H1 (cell line): ENCODE results near the gene PDC. TPM values are rescaled to one million over a fixed set of nuclear protein-coding genes. Genes with fewer than 3 reads are reported as not detected.

Source experiments
- CTCF ChIA-PET: fragments of 300-600 bp; sonication (Branson Sonifier 250); formaldehyde crosslinking; loops from one replicate; lab custom pipeline; 2021; ENCODE audit not compliant: partially characterized antibody; lab: Charles Lee
- POLR2A ChIA-PET: fragments of 300-600 bp; sonication (Branson Sonifier 250); formaldehyde crosslinking; loops from one replicate; lab custom pipeline; 2021; ENCODE audit warnings: inconsistent platforms; ENCODE audit not compliant: partially characterized antibody; lab: Charles Lee
- DNase-seq, 2 experiments: peaks; one replicate each; pipeline versions ENCODE4 v3.0.0 to v3.0.0-alpha.2; 2010 to 2022; ENCODE audit warnings: low spot score in 2 of 2, low read depth in 1 of 2, mixed read lengths in 1 of 2
- FAIRE-seq: peaks from 2 replicates; lab custom pipeline; 2011; peaks lifted over from hg19 to GRCh38; lab: Jason Lieb, UNC
- H2AFZ ChIP-seq: 2 replicates; pipeline ENCODE4 v1.8.1; 2012; ENCODE audit warnings: low read length, inconsistent platforms
- H2AK5ac ChIP-seq: 2 replicates; pipeline ENCODE4 v1.6.1; 2013; ENCODE audit warnings: low read depth, low read length
- H2BK120ac ChIP-seq: replicated peaks from 2 replicates; pipeline ENCODE3; 2013; ENCODE audit warnings: low read depth, low read length, inconsistent platforms
- H2BK12ac ChIP-seq: 2 replicates; pipeline ENCODE4 v1.6.1; 2013; ENCODE audit warnings: low read depth, low read length
- H2BK15ac ChIP-seq: 2 replicates; pipeline ENCODE4 v1.6.1; 2013; ENCODE audit warnings: low read length
- H2BK20ac ChIP-seq: 2 replicates; pipeline ENCODE4 v1.6.1; 2013; ENCODE audit warnings: low read length
- H2BK5ac ChIP-seq: 2 replicates; pipeline ENCODE4 v1.6.1; 2013; ENCODE audit warnings: low read depth, low read length
- H3K14ac ChIP-seq: 2 replicates; pipeline ENCODE4 v1.6.1; 2013; ENCODE audit warnings: inconsistent platforms; ENCODE audit not compliant: insufficient read length
- H3K18ac ChIP-seq: 2 replicates; pipeline ENCODE4 v1.6.1; 2013; ENCODE audit warnings: low read length; ENCODE audit errors: extremely low read depth
- H3K23ac ChIP-seq: 2 replicates; pipeline ENCODE4 v1.6.1; 2013; ENCODE audit warnings: inconsistent platforms; ENCODE audit not compliant: insufficient read length
- H3K23me2 ChIP-seq: 2 replicates; pipeline ENCODE4 v1.6.1; 2013; ENCODE audit warnings: low read depth, low read length
- H3K27ac ChIP-seq: 2 replicates; pipeline ENCODE4 v1.6.1; 2011; ENCODE audit warnings: low read depth, low read length, inconsistent platforms
- H3K27me3 ChIP-seq, 4 experiments: replicated peaks in 1 of 4; 1 replicate in 1 of 4; 2 replicates in 3 of 4; pipeline versions ENCODE4 v1.6.1 to v1.8.1; 2011 to 2013; ENCODE audit warnings: low read length in 3 of 4, mild to moderate bottlenecking in 3 of 4, inconsistent platforms in 2 of 4, mixed read lengths in 2 of 4, moderate library complexity in 1 of 4; ENCODE audit not compliant: control insufficient read depth in 3 of 4, insufficient read depth in 3 of 4; ENCODE audit errors: extremely low read depth in 1 of 4
- H3K36me3 ChIP-seq, 4 experiments: 2 replicates each; pipeline versions ENCODE4 v1.6.1 to v1.8.1; 2011 to 2013; ENCODE audit warnings: mild to moderate bottlenecking in 4 of 4, low read length in 3 of 4, moderate library complexity in 2 of 4, control low read depth in 1 of 4, inconsistent platforms in 1 of 4; ENCODE audit not compliant: insufficient read depth in 4 of 4, control insufficient read depth in 2 of 4
- H3K4ac ChIP-seq: replicated peaks from 2 replicates; pipeline ENCODE3; 2013; ENCODE audit warnings: low read length, low read depth, mixed read lengths, inconsistent platforms; ENCODE audit not compliant: insufficient read length
- H3K4me1 ChIP-seq, 4 experiments: replicated peaks in 1 of 4; 1 replicate in 1 of 4; 2 replicates in 3 of 4; pipeline versions ENCODE4 v1.6.1 to v1.8.1; 2011 to 2013; ENCODE audit warnings: low read length in 3 of 4, inconsistent platforms in 2 of 4, mixed read lengths in 1 of 4; ENCODE audit not compliant: insufficient read depth in 4 of 4, control insufficient read depth in 3 of 4
- H3K4me2 ChIP-seq, 2 experiments: 2 replicates each; pipeline versions ENCODE4 v1.6.1 to v1.8.1; 2011 to 2013; ENCODE audit warnings: low read depth in 2 of 2, low read length in 2 of 2, control low read depth in 1 of 2, inconsistent platforms in 1 of 2, mild to moderate bottlenecking in 1 of 2; ENCODE audit not compliant: insufficient read depth in 1 of 2
- H3K4me3 ChIP-seq, 4 experiments: fragments of 200-600, 300-600 bp in 1 of 4; sonication (generic), shearing (Covaris generic), sonication (Bioruptor Twin) in 1 of 4; 2 replicates each; pipeline versions ENCODE4 v1.5.1 to v1.8.1; 2011 to 2016; ENCODE audit warnings: low read length in 4 of 4, low read depth in 3 of 4, control low read depth in 2 of 4, inconsistent platforms in 2 of 4, mild to moderate bottlenecking in 2 of 4, mixed read lengths in 1 of 4, moderate library complexity in 1 of 4; ENCODE audit not compliant: insufficient read depth in 2 of 4; ENCODE audit errors: extremely low read depth in 1 of 4
- H3K56ac ChIP-seq: replicated peaks from 2 replicates; pipeline ENCODE3; 2013; ENCODE audit warnings: low read depth, mild to moderate bottlenecking, mixed read lengths, low read length, inconsistent platforms; ENCODE audit not compliant: insufficient read length
- H3K79me1 ChIP-seq: 2 replicates; pipeline ENCODE4 v1.6.1; 2013; ENCODE audit warnings: low read depth, low read length, control low read depth
- H3K79me2 ChIP-seq, 2 experiments: 2 replicates each; pipeline versions ENCODE4 v1.6.1 to v1.8.1; 2012 to 2013; ENCODE audit warnings: low read length in 2 of 2, mild to moderate bottlenecking in 2 of 2, inconsistent platforms in 1 of 2; ENCODE audit not compliant: insufficient read depth in 2 of 2, control insufficient read depth in 1 of 2
- H3K9ac ChIP-seq, 4 experiments: replicated peaks in 1 of 4; 1 replicate in 1 of 4; 2 replicates in 3 of 4; pipeline versions ENCODE4 v1.6.1 to v1.8.1; 2011 to 2013; ENCODE audit warnings: low read depth in 3 of 4, low read length in 3 of 4, control low read depth in 2 of 4, mild to moderate bottlenecking in 2 of 4, moderate library complexity in 2 of 4, inconsistent platforms in 1 of 4; ENCODE audit errors: extremely low read depth in 1 of 4
- H3K9me3 ChIP-seq, 2 experiments: 2 replicates each; pipeline versions ENCODE4 v1.6.1 to v1.8.1; 2012 to 2013; ENCODE audit warnings: mild to moderate bottlenecking in 2 of 2, moderate library complexity in 2 of 2, control low read depth in 1 of 2, inconsistent platforms in 1 of 2, low read depth in 1 of 2, low read length in 1 of 2, mixed read lengths in 1 of 2; ENCODE audit not compliant: insufficient read depth in 2 of 2
- H4K20me1 ChIP-seq, 2 experiments: replicated peaks in 1 of 2; 2 replicates each; pipeline versions ENCODE3 to v1.8.1; 2011 to 2013; ENCODE audit warnings: inconsistent platforms in 2 of 2, low read length in 2 of 2, mild to moderate bottlenecking in 1 of 2; ENCODE audit not compliant: insufficient read depth in 2 of 2, control insufficient read depth in 1 of 2
- H4K5ac ChIP-seq: 2 replicates; pipeline ENCODE4 v1.6.1; 2013; ENCODE audit warnings: low read length, low read depth, mixed read lengths, inconsistent platforms; ENCODE audit not compliant: insufficient read length
- H4K8ac ChIP-seq: 2 replicates; pipeline ENCODE4 v1.8.0; 2013; ENCODE audit warnings: mild to moderate bottlenecking, moderate library complexity, low read length, inconsistent platforms; ENCODE audit not compliant: insufficient read depth; ENCODE audit errors: extremely low read depth
- H4K91ac ChIP-seq: replicated peaks from 2 replicates; pipeline ENCODE3; 2013; ENCODE audit warnings: low read length, mixed read lengths, inconsistent platforms; ENCODE audit not compliant: insufficient read length
- ATF2 ChIP-seq: IDR thresholded peaks from 2 replicates; pipeline ENCODE4 v1.6.1; 2012; ENCODE audit warnings: low read length, inconsistent platforms
- BCL11A ChIP-seq, 2 experiments: IDR thresholded peaks; one replicate each; pipeline ENCODE4 v1.6.1; 2011; ENCODE audit warnings: low read depth in 2 of 2, low read length in 2 of 2, mild to moderate bottlenecking in 2 of 2
- CBX8 ChIP-seq: fragments of 300-800, 300-1000 bp; sonication (generic); IDR thresholded peaks from 2 replicates; pipeline ENCODE4 v1.7.1; 2016; ENCODE audit warnings: low read depth, low read length, borderline replicate concordance
- CHD1 ChIP-seq: IDR thresholded peaks from 2 replicates; pipeline ENCODE4 v1.6.1; 2012; ENCODE audit warnings: low read depth, low read length, improper control_type of control experiment
- HDAC6 ChIP-seq: IDR thresholded peaks from one replicate; pipeline ENCODE4 v1.7.1; 2012; ENCODE audit warnings: low read depth, mild to moderate bottlenecking, inconsistent platforms, low read length, moderate library complexity
- KDM4A ChIP-seq: IDR thresholded peaks from one replicate; pipeline ENCODE4 v1.7.1; 2012; ENCODE audit warnings: low read depth, mild to moderate bottlenecking, moderate library complexity, low read length, inconsistent platforms; ENCODE audit not compliant: severe bottlenecking
- KDM5A ChIP-seq: fragments of 200-600 bp; IDR thresholded peaks from 2 replicates; pipeline ENCODE4 v1.7.1; 2012; ENCODE audit warnings: mild to moderate bottlenecking, low read length, inconsistent platforms, mixed read lengths
- NANOG ChIP-seq: IDR thresholded peaks from 2 replicates; pipeline ENCODE4 v1.6.1; 2011; ENCODE audit warnings: low read length, low read depth, mild to moderate bottlenecking, inconsistent platforms; ENCODE audit not compliant: insufficient read depth, poor library complexity, severe bottlenecking
- POU5F1 ChIP-seq: IDR thresholded peaks from 2 replicates; pipeline ENCODE4 v1.6.1; 2011; ENCODE audit warnings: low read depth, mild to moderate bottlenecking, low read length, moderate library complexity
- SIRT6 ChIP-seq: IDR thresholded peaks from one replicate; pipeline ENCODE4 v1.7.1; 2012; ENCODE audit warnings: low read length, inconsistent platforms
- SIX5 ChIP-seq: IDR thresholded peaks from 2 replicates; pipeline ENCODE4 v1.6.1; 2011; ENCODE audit warnings: mild to moderate bottlenecking, low read depth, low read length
- ZNF274 ChIP-seq: IDR thresholded peaks from 2 replicates; pipeline ENCODE4 v1.7.0; 2012; ENCODE audit warnings: low read length, borderline replicate concordance; ENCODE audit errors: extremely low read depth
- WGBS, 2 experiments: shearing (Covaris generic) in 1 of 2; methylation state at CpG; one replicate each; pipeline versions ENCODE4 v1.1.6 to v1.1.7; 2013 to 2015; ENCODE audit warnings: low lambda C conversion rate in 2 of 2, mixed read lengths in 2 of 2, inconsistent platforms in 1 of 2, low coverage in 1 of 2, missing lambda C conversion rate in 1 of 2; ENCODE audit not compliant: insufficient replicate concordance in 2 of 2, insufficient coverage in 1 of 2, insufficient read length in 1 of 2; ENCODE audit errors: extremely low coverage in 1 of 2, missing lambda C conversion rate in 1 of 2; 5-methylcytosine and 5-hydroxymethylcytosine counted together
- polyA plus RNA-seq, 7 experiments: library from polyadenylated mRNA; depleted of rRNA in 3 of 7; stranded (reverse) in 5 of 7; unstranded in 2 of 7; fragments of >200 nt in 5 of 7; fragments of 200-250 nt in 2 of 7; gene quantifications; 1 replicate in 5 of 7; 2 replicates in 1 of 7; 4 replicates in 1 of 7; pipeline versions ENCODE4 v1.2.1 to v1.2.3, GENCODE V29; 2011 to 2013; ENCODE audit warnings: missing spikeins in 2 of 7, mixed read lengths in 2 of 7
- total RNA-seq: library from RNA; stranded (reverse); fragmentation: NEBNext Ultra II Directional; extraction: Animal tissue kit (Norgen Biotek cat#: 25700); gene quantifications from 2 replicates; pipeline ENCODE4 v1.2.1, GENCODE V29; 2021

PDC gene
- total and polyA plus RNA-seq, 2 of the 8 experiments (the other 6 are each of a cell fraction or from before 2014, with no cell fraction given) = not detected

- POLR2A ChIA-PET = interaction anchor here (1.3 kb wide), 1 partner anchor 13 kb away, joined by 3 read pairs; no protein-coding TSS in a partner anchor
- CTCF ChIA-PET = interaction anchor here (1.1 to 1.8 kb wide), 2 partner anchors 9 to 13 kb away, joined by 4 read pairs; no protein-coding TSS in a partner anchor
Measured at GRCh38 chr1:186413319-186413718, 47.6 kb downstream of the PDC start.

More at GRCh38 chr1:186413319-186413718, 47.6 kb downstream of the PDC start:
- TF ChIP-seq ZNF274 (no peak), ATF2 (no peak), CBX8 (no peak), SIRT6 (no peak), KDM4A (no peak), HDAC6 (no peak), CHD1 (no peak), NANOG (no peak), KDM5A (no peak), POU5F1 (no peak), SIX5 (no peak), BCL11A (IDR thresholded peaks at IDR 0.05; ENCODE audit: low read depth in 2 of 2, low read length in 2 of 2) (no peak)
- H3K14ac ChIP-seq = no peak overlapping the region
- no peaks in the 10 kb centered on the region for H3K27me3 ChIP-seq
- no peak for FAIRE-seq
- no peaks in the 10 kb centered on the region for H3K9me3 ChIP-seq
- DNase-seq = no peak
- H3K79me1 ChIP-seq = no peaks in the 10 kb centered on the region
- no peak overlapping the region for H3K9ac ChIP-seq
- H3K56ac ChIP-seq = no peak overlapping the region
- no peak overlapping the region for H2BK20ac ChIP-seq
- H3K27ac ChIP-seq = no peak overlapping the region
- no peak overlapping the region for H2BK5ac ChIP-seq
- no peaks in the 10 kb centered on the region for H3K23me2 ChIP-seq
- H2AK5ac ChIP-seq = no peak overlapping the region
- H3K4me3 ChIP-seq = no peak overlapping the region
- H2AFZ ChIP-seq = no peak overlapping the region
- no peak overlapping the region for H3K23ac ChIP-seq
- H2BK12ac ChIP-seq = no peak overlapping the region
- no peak overlapping the region for H3K18ac ChIP-seq
- no peak overlapping the region for H4K8ac ChIP-seq
- H3K4me2 ChIP-seq = no peak overlapping the region
- H4K91ac ChIP-seq = no peak overlapping the region
- peaks cover 0 to 41% (median 3%) of the 10 kb centered on the region in 4 experiments; a peak in 3 of 8 replicates for H3K36me3 ChIP-seq
- H2BK15ac ChIP-seq = no peak overlapping the region
- no peaks in the 10 kb centered on the region for H3K79me2 ChIP-seq
- no peaks in the 10 kb centered on the region for H4K20me1 ChIP-seq
- no peaks in the 10 kb centered on the region for H3K4me1 ChIP-seq
- no peak overlapping the region for H2BK120ac ChIP-seq
- H4K5ac ChIP-seq = no peak overlapping the region
- 92% methylated on average over 1 of the region's 1 CpG; no CpG with 5 or more reads in 1 of the 2 experiments for WGBS, 2 experiments
- no peak overlapping the region for H3K4ac ChIP-seq
